ENCODE results near the gene FLT3LG. TPM values are rescaled to one million over a fixed set of nuclear protein-coding genes. Genes with fewer than 3 reads are reported as not detected.

FLT3LG gene
- total RNA-seq, 2 experiments from 2014 or later, result 57.7 to 61.2 TPM

GRCh38 chr19:49431330-49431749 is 42.7 kb upstream of the FLT3LG start:
- peaks cover 85% of the 10 kb centered on the region for H3K27me3 Mint-ChIP-seq
- POLR2A ChIA-PET, result interaction anchor here (0.6 to 1.0 kb wide), 2 partner anchors 34 to 552 kb away, joined by 3 to 4 read pairs; no protein-coding TSS in a partner anchor
- peaks cover 34% of the 10 kb centered on the region for H3K4me1 Mint-ChIP-seq (ENCODE audit: low read depth)
- TF ChIP-seq, protein P1, sequence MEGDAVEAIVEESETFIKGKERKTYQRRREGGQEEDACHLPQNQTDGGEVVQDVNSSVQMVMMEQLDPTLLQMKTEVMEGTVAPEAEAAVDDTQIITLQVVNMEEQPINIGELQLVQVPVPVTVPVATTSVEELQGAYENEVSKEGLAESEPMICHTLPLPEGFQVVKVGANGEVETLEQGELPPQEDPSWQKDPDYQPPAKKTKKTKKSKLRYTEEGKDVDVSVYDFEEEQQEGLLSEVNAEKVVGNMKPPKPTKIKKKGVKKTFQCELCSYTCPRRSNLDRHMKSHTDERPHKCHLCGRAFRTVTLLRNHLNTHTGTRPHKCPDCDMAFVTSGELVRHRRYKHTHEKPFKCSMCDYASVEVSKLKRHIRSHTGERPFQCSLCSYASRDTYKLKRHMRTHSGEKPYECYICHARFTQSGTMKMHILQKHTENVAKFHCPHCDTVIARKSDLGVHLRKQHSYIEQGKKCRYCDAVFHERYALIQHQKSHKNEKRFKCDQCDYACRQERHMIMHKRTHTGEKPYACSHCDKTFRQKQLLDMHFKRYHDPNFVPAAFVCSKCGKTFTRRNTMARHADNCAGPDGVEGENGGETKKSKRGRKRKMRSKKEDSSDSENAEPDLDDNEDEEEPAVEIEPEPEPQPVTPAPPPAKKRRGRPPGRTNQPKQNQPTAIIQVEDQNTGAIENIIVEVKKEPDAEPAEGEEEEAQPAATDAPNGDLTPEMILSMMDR (IDR thresholded peaks at IDR 0.05), result no peak
- DNase-seq, result peak; percentile 40
- no peak for ATAC-seq
- CTCF ChIA-PET, result interaction anchor here (1.2 to 2.4 kb wide), 2 partner anchors 10 to 116 kb away, joined by 4 to 6 read pairs; no protein-coding TSS in a partner anchor
- H3K4me3 Mint-ChIP-seq, result no peak overlapping the region
- H3K36me3 Mint-ChIP-seq (ENCODE audit: low read depth), result no peaks in the 10 kb centered on the region
- intact Hi-C loops (cut with micrococcal nuclease), result no loop called here
- no peaks in the 10 kb centered on the region for H3K9me3 Mint-ChIP-seq
- no peak overlapping the region for H3K27ac Mint-ChIP-seq

DNA sequence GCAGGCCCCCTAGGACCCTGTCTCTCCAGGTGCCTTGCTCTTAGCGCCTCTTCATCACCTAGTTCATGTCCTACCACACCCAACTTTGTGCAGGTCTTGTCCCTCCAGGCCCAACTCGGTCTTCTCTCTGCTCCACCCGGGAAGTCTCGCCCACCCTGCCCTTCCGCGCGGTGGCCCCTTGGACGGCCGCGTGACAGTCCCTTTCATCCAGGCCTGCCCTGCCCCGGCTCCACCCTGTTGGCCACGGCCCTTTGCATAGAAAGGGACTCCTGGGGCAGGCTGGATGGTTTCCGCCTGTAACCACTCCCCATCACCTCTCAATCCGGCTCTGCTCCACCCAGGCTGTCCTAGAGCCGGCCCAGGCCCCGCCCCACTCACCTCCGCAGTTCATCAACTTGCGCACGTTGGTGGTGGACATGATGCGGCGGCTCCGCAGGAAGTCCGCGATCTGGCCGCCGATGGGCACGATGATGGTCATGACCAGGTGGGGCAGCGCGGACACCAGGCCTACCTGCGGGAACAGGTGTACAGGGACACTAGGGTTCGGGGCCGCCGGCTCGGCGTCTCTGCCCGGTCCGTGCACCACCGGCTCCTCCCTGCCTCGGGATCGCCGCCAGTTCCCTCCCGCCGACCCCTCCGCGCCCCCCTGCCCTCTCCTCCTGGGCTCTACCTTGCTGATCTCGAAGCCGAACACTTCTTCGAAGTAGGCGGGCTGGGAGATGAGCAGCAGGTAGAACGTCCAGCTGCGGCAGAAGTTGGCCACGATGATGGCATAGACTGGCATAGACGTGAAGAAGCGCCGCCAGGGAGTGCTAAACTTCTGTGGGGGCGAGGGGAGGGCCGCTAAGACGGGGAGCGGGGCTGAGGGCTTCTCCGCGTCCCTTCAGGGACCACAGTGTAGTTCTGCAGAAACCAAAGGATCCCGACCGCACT is 41.6 kb upstream of the FLT3LG start:
- Mint-ChIP-seq H3K27ac (no peak overlapping the region), H3K9me3 (no peaks in the 10 kb centered on the region), H3K36me3 (ENCODE audit: low read depth) (no peaks in the 10 kb centered on the region), H3K27me3 (peaks cover 84% of the 10 kb centered on the region), H3K4me3 (no peak overlapping the region), H3K4me1 (ENCODE audit: low read depth) (peaks cover 26% of the 10 kb centered on the region)
- peak; percentile 57 for ATAC-seq
- ChIA-PET CTCF (interaction anchor here (1.2 kb wide), 1 partner anchor 117 kb away, joined by 4 read pairs; no protein-coding TSS in a partner anchor), POLR2A (interaction anchor here (0.6 to 1.0 kb wide), 2 partner anchors 33 to 554 kb away, joined by 3 to 4 read pairs; no protein-coding TSS in a partner anchor)
- TF ChIP-seq, protein P1 (IDR thresholded peaks at IDR 0.05), result no peak
- intact Hi-C loops (cut with micrococcal nuclease), result no loop called here
- peak; percentile 56 for DNase-seq

- DNase-seq, result no peak
- POLR2A ChIA-PET, result interaction anchor here (1.0 to 1.2 kb wide), 2 partner anchors 12 to 19 kb away, joined by 3 read pairs; no protein-coding TSS in a partner anchor
- Mint-ChIP-seq H3K4me1 (ENCODE audit: low read depth) (peaks cover 20% of the 10 kb centered on the region), H3K9me3 (no peaks in the 10 kb centered on the region), H3K27ac (no peak overlapping the region), H3K36me3 (ENCODE audit: low read depth) (no peaks in the 10 kb centered on the region), H3K4me3 (no peak overlapping the region), H3K27me3 (peaks cover 86% of the 10 kb centered on the region)
- intact Hi-C loops (cut with micrococcal nuclease), result no loop called here
- ATAC-seq, result no peak
- CTCF ChIA-PET, result no interaction called here
- TF ChIP-seq, protein P1 (IDR thresholded peaks at IDR 0.05), result no peak
Observed at GRCh38 chr19:49433240-49433901, 40.6 kb upstream of the FLT3LG start.

- Mint-ChIP-seq H3K27ac (no peak overlapping the region), H3K4me1 (ENCODE audit: low read depth) (peaks cover 17% of the 10 kb centered on the region), H3K27me3 (peaks cover 87% of the 10 kb centered on the region), H3K4me3 (no peak overlapping the region), H3K36me3 (ENCODE audit: low read depth) (no peaks in the 10 kb centered on the region), H3K9me3 (no peaks in the 10 kb centered on the region)
- TF ChIP-seq, protein P1 (IDR thresholded peaks at IDR 0.05), result no peak
- no peak for DNase-seq
- intact Hi-C loops (cut with micrococcal nuclease), result no loop called here
- POLR2A ChIA-PET, result interaction anchor here (1.3 to 1.6 kb wide), 2 partner anchors 17 to 128 kb away, joined by 3 to 4 read pairs; partner anchors contain the start of gene PIH1D1
- CTCF ChIA-PET, result interaction anchor here (2.2 kb wide), 1 partner anchor 43 kb away, joined by 13 read pairs; no protein-coding TSS in a partner anchor
- ATAC-seq, result no peak
Observed at GRCh38 chr19:49434907-49435583, 39.0 kb upstream of the FLT3LG start.

All from activated CD8-positive, alpha-beta T cell treated with anti-CD3 and anti-CD28 coated beads for 36 hours (primary cell).